SU-DHL-6 (cell line): ENCODE data around the gene FH.

Experiments
- H2AFZ ChIP-seq: fragments of 200-600 bp; sonication (generic); 2 replicates; pipeline ENCODE4 v1.6.1; 2014; ENCODE audit warnings: low read depth, mild to moderate bottlenecking, moderate library complexity, mixed read lengths, antibody characterized with exemption, low read length; ENCODE audit not compliant: severe bottlenecking
- H3F3A ChIP-seq: fragments of 200-600 bp; shearing (Covaris generic); 2 replicates; pipeline ENCODE4 v1.6.0; 2016; ENCODE audit warnings: antibody characterized with exemption, mild to moderate bottlenecking; ENCODE audit not compliant: insufficient read depth
- H3K27ac ChIP-seq: fragments of 200-600 bp; sonication (generic); 2 replicates; pipeline ENCODE4 v1.5.1; 2016; ENCODE audit warnings: low read depth, mild to moderate bottlenecking, low read length, moderate library complexity, mixed read lengths
- H3K27me3 ChIP-seq: fragments of 200-600 bp; sonication (generic), shearing (Covaris generic); 2 replicates; pipeline ENCODE4 v1.6.0; 2014; ENCODE audit warnings: mild to moderate bottlenecking, low read length
- H3K36me3 ChIP-seq: fragments of 200-600 bp; sonication (generic); 2 replicates; pipeline ENCODE4 v1.6.1; 2014; ENCODE audit warnings: mild to moderate bottlenecking, low read length, mixed read lengths
- H3K4me2 ChIP-seq: fragments of 300-600, 200-600 bp; shearing (Covaris generic), sonication (generic); 2 replicates; pipeline ENCODE4 v1.6.0; 2014; ENCODE audit warnings: low read length, low read depth, mild to moderate bottlenecking; ENCODE audit not compliant: poor library complexity, severe bottlenecking
- H3K4me3 ChIP-seq: fragments of 200-600 bp; sonication (generic); 2 replicates; pipeline ENCODE4 v1.5.1; 2014; ENCODE audit warnings: antibody characterized with exemption, low read length, mild to moderate bottlenecking, mixed read lengths; ENCODE audit not compliant: insufficient read depth, poor library complexity, severe bottlenecking
- H3K79me2 ChIP-seq: fragments of 200-600 bp; sonication (generic); 2 replicates; pipeline ENCODE4 v1.6.1; 2014; ENCODE audit warnings: mild to moderate bottlenecking, low read length, moderate library complexity; ENCODE audit not compliant: insufficient read depth
- H3K9ac ChIP-seq: fragments of 200-600 bp; sonication (generic); 2 replicates; pipeline ENCODE4 v1.7.0; 2014; ENCODE audit warnings: mild to moderate bottlenecking, low read length
- H3K9me2 ChIP-seq: fragments of 200-600 bp; sonication (generic); replicated peaks from 2 replicates; pipeline ENCODE4 v1.6.1; 2014; ENCODE audit warnings: low read length; ENCODE audit not compliant: insufficient read depth
- H3K9me3 ChIP-seq: fragments of 200-600 bp; sonication (generic); 2 replicates; pipeline ENCODE4 v1.6.1; 2014; ENCODE audit warnings: low read length, mixed read lengths; ENCODE audit not compliant: insufficient read depth
- H4K20me1 ChIP-seq: fragments of 200-600 bp; sonication (generic); 2 replicates; pipeline ENCODE4 v1.6.1; 2014; ENCODE audit warnings: low read depth, mild to moderate bottlenecking, antibody characterized with exemption, low read length, moderate library complexity, mixed read lengths
- CTCF ChIP-seq: fragments of 200-600 bp; sonication (generic); IDR thresholded peaks from one replicate; pipeline ENCODE4 v1.5.1; 2017; ENCODE audit warnings: antibody characterized with exemption, mild to moderate bottlenecking, low read length, moderate library complexity; ENCODE audit not compliant: insufficient read depth, poor library complexity, severe bottlenecking
- EZH2phosphoT487 ChIP-seq: fragments of 200-600 bp; sonication (generic), shearing (Covaris generic); conservative IDR thresholded peaks from 2 replicates; pipeline ENCODE4 v1.6.1; 2018; ENCODE audit warnings: mild to moderate bottlenecking, antibody characterized with exemption, low read length, moderate library complexity, mixed read lengths

The FH gene

GRCh38 chr1:241459186-241459802 is 60.3 kb downstream of the FH start:
- Histone ChIP-seq H4K20me1 (no peaks in the 10 kb centered on the region), H3K4me3 (no peak overlapping the region), H3K79me2 (no peaks in the 10 kb centered on the region), H3K9ac (no peak overlapping the region), H3K36me3 (no peaks in the 10 kb centered on the region), H3F3A (no peaks in the 10 kb centered on the region), H3K9me3 (no peaks in the 10 kb centered on the region), H3K4me2 (no peak overlapping the region), H2AFZ (no peak overlapping the region), H3K27me3 (no peaks in the 10 kb centered on the region), H3K27ac (no peak overlapping the region), H3K9me2 (no peaks in the 10 kb centered on the region)
- TF ChIP-seq CTCF (no peak), EZH2phosphoT487 (no peak)

GRCh38 chr1:241457421-241457820 is 62.1 kb downstream of the FH start:
- H3K9me3 ChIP-seq: no peaks in the 10 kb centered on the region
- TF ChIP-seq EZH2phosphoT487 (no peak), CTCF (no peak)
- H4K20me1 ChIP-seq: no peaks in the 10 kb centered on the region
- H3K9ac ChIP-seq: no peak overlapping the region
- H2AFZ ChIP-seq: no peak overlapping the region
- no peak overlapping the region for H3K4me2 ChIP-seq
- no peak overlapping the region for H3K27ac ChIP-seq
- H3K4me3 ChIP-seq: no peak overlapping the region
- H3K79me2 ChIP-seq: no peaks in the 10 kb centered on the region
- H3K36me3 ChIP-seq: no peaks in the 10 kb centered on the region
- no peaks in the 10 kb centered on the region for H3F3A ChIP-seq
- no peaks in the 10 kb centered on the region for H3K27me3 ChIP-seq
- no peaks in the 10 kb centered on the region for H3K9me2 ChIP-seq

GRCh38 chr1:241456743-241457142 is 62.8 kb downstream of the FH start:
- Histone ChIP-seq H3K36me3 (no peaks in the 10 kb centered on the region), H3K4me3 (no peak overlapping the region), H3K9ac (no peak overlapping the region), H3K4me2 (no peak overlapping the region), H3K79me2 (no peaks in the 10 kb centered on the region), H3F3A (no peaks in the 10 kb centered on the region), H3K9me3 (no peaks in the 10 kb centered on the region), H3K27ac (no peak overlapping the region), H3K9me2 (no peaks in the 10 kb centered on the region), H2AFZ (no peak overlapping the region), H3K27me3 (no peaks in the 10 kb centered on the region), H4K20me1 (no peaks in the 10 kb centered on the region)
- no peak for TF ChIP-seq CTCF
- no peak for TF ChIP-seq EZH2phosphoT487
